GM21526 (cell line): Measurements from ENCODE around the gene SLC38A11.
A peak's percentile ranks its signal among the peaks of the same experiment; 100 is the strongest.

ENCODE experiments used
- ATAC-seq: cut with Tn5 transposase; IDR thresholded peaks from one replicate; pipeline ENCODE4 v1.9.1; 2021; ENCODE audit warnings: moderate library complexity; ENCODE audit not compliant: unreplicated experiment, low FRiP score

SLC38A11 gene

DNA sequence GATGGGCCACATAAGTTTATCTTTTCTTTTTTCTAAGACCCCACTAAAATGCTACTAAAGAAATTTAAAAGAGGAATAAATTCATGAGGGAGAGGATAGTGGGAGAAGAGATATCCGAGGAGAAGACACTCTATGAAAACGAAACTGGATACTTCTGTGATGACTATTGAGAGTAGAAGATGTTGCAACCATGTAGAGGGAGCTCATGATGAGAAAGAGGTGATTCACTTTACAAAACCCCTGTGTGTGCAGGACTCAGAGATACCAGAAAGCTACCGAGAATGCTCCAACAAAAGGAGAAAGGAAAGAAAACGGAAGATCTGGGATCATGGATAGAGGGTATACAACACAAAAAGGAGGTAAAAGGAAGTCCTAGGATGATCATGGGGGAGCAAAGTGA, 34.9 kb downstream of the SLC38A11 start:
- no peak for ATAC-seq

DNA sequence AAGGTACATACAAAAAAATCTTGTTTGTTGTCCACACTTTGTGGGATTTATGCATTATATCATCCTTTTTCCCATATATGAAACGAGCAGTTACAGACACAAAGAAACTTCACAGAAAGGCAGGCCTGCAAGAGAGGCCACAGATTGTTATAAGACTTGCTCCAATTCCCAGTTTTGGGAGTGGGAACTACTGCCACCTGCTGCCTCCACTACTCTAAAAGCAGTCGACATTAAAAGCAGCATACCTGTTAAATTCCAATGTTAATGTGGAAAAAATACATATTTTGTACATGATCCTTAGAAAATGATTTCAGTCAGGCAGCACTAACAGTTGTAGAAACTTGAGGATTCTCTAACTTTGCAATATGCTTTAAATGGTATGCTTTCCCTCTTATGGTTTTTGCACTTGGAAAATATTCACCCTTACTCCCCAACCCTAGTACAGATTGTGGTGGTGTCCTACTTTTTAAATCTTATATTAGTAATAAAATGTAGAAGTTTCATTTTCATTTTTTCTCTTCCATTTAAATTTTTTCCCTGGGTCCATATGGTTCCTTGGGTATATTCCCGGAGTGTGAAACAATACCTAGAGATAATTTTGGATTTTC, 37.9 kb downstream of the SLC38A11 start:
- no peak for ATAC-seq

DNA sequence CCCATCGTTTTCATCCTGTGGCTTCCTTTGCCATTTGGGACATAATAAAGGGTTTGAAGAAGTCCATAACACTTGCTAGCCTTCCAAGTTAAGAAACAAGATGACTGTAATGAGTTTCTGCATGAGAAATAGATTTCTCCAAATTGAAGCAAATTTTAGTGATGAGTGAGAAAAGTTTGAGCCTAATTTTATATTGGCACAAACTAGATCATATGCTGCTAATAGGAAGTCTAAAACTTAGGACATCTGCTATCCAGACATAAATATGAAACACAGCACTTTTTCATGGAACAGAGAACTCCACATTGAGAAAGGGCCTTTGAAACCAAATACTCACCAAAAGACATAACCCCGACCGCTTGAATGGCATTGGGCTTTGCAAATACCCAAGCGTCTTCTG, 39.8 kb downstream of the SLC38A11 start:
- ATAC-seq, result no peak

DNA sequence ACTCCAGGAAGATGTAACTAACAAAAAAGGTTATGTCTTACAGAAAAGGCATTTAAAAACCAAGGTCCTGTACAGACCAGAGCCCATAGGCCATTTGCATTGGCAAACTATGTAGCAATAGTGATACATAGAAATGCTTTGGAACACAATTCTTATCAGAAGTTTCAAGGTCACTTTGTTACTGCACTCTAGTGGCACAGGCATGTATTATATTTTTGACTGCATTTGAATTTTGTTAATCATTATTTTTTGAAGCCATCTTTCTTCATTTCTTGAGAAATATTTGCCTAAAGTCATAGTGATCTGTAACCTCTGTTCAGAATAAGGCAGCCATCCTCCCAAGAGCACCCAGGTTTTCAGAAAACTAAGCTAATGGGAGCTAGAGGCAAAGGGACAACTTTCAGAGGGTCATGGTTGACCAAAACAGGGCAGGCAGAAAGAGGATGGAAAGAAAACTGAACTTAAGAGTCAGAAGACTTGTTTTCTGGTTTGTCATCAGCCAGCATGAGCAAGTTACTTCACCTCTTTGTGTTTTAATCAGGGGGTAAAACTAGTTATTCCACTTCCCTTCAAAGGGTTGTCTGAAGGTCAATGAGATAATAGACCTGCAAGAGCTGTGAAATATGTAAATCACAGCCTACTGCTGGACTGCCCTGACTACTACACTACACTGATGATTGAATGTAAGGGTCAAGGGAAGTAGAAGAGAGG, 41.5 kb downstream of the SLC38A11 start:
- no peak for ATAC-seq

DNA sequence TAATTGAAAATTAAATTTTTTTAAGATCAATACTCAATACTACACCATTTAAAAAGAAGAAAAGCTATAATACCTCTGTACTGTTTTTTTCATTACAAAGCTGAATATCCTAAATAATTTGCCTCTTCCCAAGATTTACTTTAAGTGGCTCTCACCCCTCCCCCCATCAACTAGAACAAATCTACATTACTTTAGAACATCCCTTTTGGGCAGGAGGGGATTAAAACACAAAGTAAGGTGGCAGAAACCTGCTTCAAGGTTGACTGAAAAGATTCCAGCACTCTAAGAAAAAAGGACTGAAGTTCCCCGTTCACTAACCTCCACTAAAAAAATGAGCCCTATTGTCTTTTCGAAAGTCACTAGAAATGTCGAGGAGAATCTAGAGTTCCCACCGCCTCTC, 42.3 kb downstream of the SLC38A11 start:
- ATAC-seq, result no peak

DNA sequence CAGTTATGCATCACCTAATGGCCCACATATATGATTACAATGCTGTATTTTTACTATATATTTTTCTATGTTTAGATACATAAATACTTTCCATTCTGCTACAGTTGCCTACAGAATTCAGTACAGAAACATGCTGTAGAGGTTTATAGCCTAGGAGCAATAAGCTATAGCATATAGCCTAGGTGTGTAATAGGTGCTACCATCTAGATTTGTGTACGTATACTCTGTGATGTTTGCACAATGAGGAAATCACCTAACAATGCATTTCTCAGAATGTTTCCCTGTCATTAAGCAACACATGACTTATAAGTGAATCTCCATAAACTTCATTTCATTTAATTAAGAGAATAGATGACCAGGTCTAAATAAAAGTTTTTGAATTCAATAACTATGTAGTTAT, 43.5 kb downstream of the SLC38A11 start:
- ATAC-seq, result no peak

DNA sequence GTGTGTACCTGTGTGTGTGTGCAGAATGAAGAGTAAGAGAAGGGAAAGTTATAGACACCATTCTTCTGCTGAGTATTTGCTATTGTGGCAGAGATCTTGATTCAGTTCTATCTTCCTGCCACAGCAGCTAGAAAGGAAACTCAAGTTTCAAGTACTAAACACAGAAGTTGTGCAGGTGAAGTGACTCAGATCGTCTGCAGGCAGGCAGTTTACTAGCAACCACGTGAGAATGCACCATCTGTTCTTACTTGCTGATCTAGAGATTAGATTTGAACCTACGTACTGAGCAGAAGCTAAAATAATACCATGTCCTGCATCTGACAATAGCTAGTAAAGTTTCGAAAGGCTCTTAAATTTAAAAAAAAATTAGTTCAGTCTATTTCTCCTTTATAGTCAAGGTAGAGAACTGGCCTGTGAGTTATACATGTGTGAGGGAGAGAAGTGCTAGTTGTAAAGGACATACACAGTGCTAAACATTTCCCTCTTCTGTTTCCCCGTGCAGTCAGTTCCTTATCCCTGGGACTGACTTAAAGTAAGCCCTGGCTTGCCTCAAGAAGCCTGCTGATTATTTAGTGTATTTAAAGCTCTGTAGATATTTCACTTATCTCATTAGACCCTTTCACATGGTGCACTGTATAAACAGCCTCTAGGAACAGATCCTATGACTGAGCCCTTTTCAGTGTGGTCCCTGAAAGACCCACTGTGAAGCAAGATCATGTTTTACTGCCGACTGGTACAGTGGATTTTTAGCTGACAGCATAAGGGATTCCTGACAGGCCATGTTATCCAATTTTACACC, 45.0 kb downstream of the SLC38A11 start:
- peak; percentile 96 for ATAC-seq

DNA sequence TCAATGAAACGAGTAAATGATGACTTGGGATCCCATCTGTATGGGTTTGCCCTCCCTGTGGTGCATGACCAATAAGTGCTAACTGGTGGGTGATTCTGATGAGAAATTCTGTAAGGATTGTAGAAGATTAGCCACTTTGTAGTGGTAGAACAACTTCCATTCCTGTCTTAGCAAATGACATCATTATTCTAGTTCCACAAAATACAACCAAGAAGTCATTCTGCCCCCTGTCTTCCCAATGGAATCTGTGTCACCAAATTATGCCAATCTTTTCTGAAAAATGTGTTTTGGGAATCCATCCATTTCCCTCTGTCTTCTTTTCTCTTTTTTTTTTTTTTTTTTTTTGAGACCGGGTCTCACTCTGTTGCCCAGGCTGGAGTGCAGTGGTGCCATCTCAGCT, 48.4 kb downstream of the SLC38A11 start:
- ATAC-seq, result no peak

DNA sequence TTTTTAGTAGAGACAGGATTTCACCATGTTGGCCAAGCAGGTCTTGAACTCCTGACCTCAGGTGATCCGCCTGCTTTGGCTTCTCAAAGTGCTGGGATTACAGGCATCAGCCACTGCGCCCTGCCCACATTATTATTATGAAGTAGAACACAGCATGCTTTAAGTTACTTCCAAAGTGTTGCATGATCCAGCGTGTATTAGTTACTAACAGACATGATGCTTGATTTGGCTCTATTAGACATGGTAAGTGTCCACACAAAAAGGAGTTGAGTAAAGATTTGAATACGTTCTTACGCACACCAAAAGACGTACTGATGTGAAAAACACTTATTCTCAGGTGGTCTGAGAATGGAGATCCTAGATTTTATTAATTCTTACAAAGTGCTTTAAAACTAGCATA, 50.0 kb downstream of the SLC38A11 start:
- ATAC-seq, result no peak

DNA sequence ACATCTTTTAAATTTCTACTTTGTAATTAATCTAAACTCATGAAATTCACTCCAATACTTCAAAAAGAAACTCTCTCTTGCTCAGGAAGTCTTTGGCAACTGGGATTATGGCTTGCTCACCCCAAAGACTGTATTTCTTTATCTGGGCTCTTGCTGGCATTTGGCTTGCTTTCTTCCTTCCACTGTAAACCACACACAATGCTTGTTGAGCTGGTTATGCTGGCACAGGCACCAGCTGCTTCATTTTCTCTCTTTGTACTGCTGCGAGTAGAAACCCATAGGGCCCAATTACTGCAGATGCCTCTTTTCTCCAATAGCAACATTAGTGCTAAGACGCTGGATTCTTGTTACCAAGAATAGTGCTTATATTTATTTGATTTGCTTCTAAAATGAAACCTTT, 51.4 kb downstream of the SLC38A11 start:
- no peak for ATAC-seq

DNA sequence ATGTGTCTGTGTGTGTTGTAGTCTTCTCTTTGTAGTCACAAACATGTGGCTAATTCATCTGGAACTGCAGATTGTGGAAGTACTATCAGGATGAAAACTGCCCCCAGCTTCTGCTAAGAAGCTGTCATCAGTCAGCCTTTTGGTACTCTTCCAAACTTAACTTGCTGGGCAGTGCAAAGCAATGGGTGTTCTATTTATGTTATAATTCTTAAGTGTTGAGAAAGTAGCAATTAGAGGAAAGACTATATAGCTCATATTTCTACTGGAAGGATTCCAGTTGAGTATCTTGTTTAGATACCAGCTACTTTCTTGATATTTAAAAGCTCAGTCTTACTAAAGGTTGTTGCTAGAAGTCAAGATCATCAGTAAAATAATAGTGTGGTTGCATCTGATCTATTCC, 52.1 kb downstream of the SLC38A11 start:
- no peak for ATAC-seq

DNA sequence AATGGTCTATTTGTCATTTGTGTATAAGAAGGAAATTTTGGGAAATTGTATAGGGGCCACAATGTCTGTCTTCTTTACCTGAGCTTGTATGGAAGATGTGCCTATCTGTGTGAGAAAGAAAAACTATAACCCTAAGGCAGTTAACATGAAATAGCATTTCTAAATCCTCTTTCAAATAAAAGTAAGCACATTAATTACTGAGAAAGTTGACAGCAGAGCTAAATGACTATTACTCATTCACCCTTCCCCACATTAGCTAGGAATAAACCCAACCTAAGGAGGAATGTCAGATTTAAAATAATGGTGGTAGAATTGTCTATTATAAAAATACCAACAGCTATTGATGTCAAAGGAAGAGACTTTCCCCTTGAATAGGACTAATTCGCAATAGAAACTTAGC, 56.2 kb downstream of the SLC38A11 start:
- no peak for ATAC-seq

DNA sequence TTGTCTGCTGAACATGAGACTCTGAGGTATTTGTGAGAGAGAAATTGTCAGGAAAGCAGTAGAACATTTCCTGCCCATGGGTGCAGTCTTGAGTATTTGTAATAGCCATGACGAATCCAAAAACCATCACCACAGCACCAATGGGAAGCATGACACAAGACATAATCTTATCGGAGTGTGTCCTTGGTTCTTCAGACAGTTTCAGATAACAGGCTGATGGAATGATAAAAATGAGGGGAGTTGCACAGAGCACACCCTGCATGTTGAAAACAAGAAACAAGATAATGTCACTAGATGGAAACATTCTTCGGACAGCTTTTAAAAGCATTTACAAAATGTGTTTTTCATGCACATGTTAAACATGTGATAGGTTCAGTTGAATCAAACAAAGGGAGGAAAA, 56.9 kb downstream of the SLC38A11 start:
- no peak for ATAC-seq

DNA sequence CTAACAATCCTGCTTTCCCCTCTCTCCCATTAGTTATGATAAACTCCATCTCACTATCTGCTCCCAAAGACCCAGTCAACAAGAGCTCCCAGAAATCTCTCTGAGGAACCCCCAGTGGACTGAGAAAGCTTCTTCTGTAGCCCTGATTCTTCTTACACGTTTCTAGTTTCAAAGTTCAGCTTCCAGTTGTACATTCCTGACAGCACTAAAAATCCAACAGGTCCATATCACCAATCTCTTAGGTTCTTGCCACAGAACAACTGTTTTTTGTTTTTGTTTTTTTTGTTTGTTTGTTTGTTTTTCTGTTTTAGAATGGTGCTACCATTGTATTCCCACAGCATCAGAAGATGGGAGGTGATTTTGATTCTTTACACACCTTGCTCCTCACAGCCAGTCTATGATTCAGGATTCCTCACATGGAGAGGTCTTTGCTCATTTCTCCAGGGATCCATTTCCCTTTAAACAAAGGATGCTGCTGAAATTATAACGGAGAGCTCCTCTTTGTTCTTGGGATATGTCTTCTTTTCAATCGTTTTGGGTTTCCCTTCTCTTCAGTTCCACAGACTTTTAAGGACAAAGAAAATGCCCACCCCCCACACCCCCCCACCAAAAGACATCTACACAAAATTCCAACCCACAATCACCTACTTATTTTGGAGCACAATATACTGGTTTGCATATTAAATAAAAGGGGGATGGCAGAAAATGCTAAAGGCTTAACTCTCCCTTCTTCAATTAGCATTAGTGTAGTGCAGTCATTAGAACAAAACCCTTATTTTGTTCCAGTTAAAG, 57.7 kb downstream of the SLC38A11 start:
- ATAC-seq, result no peak

DNA sequence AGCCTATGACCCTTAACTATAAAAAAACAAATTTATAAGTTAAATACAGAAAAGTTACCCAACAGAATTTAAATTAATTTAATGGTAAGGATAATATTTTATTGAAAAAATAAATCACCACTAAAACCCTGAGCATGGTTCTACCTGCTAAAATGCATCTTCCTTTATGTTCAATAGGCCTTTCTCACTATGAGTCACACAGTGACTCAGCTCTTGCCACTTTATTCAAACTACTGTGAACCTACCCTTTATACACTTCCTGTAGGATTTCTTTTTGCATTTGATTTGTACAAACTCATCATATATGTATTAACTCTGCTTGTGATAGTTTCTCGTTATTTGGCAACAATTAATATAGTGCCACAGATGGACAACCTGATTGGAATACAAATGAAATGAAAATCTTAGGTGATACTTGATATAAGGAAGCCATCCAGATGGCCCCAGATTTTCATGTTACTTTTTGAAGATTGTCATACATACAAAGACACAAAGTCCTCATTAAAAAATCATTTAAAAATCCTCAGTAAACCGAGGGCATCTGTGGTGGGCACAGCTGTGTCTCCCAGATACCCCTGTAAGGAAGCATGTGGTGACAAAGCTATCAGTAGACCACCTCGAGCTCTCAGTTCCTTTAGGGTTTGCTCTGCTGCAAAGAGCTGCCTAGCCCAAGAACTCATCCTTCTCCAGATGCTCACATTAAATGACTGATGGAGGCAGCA, 58.5 kb downstream of the SLC38A11 start:
- peak; percentile 100 for ATAC-seq

DNA sequence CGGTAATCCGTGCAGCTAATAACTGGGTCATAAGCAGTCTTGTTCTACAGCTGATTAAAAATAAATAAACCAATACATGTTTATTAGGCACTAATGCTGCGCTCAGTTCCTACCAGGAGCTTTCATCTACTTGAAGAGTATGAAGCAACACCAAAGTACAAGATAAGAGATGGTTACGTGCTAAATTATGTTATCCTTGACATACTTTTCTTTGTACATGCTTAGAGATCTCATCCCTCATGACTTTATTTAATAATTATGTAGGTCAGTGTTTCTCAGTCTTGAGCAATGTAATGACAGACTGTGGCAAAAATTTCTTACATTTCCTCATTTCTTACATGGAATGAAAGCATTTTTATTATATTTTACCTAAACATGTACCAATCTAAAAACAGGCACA, 59.1 kb downstream of the SLC38A11 start:
- ATAC-seq, result no peak

DNA sequence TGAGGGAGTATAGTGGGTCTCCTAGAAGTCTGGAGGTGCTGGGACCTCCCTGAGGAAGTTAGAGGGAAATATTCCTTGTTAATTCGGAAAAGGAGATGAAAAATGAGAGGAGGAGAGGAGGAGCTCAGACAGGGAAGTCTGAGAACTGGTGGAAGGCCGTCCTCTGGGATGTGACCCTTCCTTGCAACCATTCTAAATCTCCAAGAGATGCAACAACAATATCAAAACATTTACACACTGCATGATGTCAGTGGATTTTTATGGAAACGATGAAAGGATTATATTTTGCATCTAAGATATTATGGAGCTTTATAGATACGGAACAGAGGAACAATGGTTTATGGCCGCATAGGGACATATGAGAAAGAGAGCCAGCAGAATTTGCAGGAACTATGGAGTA, 63.9 kb downstream of the SLC38A11 start:
- no peak for ATAC-seq

DNA sequence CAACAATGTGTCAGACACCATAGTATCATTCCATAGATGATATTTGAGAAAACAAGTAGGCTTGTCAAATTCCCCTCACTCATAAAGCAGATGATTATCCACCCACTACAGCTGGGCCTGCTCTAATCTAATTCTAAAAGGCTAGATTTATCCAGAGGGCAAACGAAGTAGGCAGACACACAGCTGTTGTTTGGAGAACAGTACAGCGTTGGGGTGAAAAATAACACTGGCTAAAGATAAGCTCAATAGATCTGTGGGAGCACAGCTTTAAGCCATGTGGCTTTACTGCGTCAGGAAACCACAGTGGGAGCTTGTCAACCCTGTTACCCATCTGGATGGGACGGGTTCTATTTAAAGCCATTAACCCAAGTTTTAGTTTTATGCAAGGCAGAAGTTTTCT, 64.8 kb downstream of the SLC38A11 start:
- no peak for ATAC-seq

DNA sequence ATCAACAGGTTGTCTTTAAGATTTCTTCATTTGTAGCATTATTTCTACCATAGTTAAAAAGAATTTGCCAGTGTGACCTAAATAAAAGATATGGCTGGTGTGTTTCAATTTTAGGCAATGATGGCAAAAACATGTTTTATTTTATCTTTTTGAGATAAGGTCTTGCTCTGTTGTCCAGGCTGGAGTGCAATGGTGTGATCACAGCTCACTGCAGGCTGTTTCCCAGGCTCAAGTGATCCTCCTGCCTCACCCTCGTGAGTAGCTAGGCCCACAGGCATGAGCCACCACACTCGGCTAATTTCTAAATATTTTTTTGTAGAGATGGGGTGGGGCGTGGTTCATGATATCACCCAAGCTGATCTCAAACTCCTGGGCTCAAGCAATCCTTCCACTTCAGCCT, 66.7 kb downstream of the SLC38A11 start:
- no peak for ATAC-seq

DNA sequence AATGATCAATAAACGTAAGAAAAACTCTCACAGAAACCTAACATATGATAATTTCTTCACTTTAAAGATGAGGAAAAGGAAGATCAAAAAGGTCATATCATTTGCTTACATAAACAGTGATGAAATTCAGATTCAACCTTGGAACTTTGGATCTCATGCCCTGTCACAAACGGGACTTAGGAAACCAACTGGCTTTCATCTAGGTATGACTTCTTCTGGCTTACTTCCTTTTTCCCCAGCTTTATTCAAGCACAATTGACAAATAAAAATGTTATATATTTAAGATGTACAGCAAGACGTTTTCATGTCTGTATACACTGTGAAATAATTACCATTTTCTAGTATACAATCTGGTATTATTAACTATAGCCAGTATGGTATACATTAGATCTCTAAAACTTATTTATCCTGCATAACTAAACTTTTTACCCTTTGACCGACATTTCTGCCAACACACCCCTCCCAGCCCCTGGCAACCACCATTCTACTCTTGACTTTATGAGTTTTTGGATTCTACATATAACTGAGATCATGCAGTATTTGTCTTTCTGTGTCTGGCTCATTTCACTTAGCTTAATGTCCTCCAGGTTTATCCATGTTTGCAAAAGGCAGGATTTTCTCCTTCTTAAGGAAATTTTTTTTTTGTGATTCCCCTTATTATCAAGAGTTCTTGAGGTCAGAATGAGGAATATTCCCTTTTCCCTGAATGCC, 67.7 kb downstream of the SLC38A11 start:
- no peak for ATAC-seq
